ENCODE results near the gene KLRF2.

The KLRF2 gene

GRCh38 chr12:9895215-9895971 lies 14.1 kb downstream of the KLRF2 start:
- DNase-seq = no peak

DNA sequence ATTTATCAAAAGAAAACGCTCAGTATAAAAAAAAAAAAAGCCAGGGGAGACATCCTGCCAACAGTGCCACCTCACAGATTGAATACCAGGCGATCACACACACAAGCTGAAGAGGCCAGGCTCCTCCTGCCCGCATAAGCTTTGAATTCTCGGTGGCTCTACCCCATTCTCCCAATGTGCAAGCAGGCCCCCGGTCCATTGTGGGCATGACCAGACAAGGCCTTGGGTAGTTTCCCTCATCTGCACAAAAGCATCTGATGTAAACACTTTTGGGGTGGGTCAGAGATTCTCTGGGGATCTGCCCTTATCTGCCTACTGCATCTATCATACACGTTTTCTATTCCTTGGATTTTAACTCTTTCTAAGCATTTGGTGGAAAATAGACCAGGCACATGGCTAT lies 16.2 kb downstream of the KLRF2 start:
- DNase-seq = no peak

DNA sequence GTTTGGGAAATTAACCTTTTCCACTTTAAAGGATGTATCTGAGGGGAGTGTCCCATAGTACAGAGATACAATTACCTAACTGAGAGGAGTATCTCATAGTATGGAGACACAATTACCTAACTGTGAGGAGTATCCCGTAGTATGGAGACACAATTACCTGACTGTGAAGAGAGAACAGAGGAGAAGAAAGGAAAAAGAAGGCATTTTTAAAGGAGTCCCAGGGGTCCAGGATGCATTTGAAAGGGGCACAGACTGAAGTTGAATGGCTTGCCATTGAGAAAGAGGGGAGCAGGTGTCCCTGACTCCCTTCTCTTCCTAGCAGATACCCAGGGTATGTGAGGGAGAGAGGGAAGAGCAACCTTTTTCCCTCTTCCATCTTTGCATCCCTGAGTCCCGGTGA lies 17.9 kb downstream of the KLRF2 start:
- DNase-seq = no peak

GRCh38 chr12:9900930-9901329 lies 19.6 kb downstream of the KLRF2 start:
- DNase-seq = no peak

DNA sequence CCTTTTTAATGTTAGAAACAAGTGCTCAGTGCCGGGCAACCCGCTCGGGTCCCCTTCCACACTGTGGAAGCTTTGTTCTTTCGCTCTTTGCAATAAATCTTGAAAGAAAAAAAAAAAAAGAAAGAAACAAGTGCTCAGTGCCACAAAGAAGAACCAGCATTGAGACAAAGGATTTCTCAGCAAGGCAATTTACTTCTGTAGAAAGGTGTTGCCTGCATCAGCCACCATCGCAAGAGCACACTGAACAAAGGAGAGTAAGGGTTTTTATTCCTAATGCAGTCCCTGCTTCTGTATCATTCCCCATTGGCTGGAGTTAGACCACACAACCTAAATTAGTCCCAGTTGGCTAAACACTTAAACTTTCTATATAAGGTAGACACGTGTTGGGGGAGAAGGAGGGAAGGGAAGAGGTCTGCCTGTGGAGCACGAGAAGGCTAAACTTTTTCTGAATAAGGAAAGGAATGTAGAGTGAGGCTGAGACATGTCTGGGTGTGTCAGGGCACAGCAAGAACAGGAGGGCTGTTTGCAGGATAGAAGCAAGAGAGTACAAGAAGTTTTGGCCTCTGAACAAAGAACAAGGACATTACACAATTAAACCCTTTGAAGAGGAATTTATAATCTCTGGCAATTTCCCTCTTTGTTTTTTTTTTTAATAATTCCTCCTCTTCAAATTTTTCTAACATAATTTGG lies 21.4 kb downstream of the KLRF2 start:
- DNase-seq = no peak

DNA sequence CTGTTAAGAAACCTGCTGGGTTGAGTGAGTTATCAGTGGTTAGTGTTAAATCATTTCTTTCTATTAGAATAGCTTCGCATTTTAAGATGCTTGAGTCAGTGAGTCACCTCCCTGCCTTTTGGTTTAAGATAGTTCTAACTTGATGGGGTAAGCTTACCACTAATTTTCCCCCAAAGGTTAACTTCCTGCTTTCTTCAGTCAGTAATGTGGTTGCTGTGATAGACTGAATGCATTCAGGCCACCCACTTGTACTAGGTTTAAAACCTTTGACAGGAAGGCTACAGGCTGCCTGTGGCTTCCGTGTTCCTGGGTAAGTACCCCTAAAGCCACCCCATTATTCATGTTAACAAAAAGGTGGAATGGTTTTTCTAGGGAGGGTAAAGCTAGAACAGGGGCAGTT lies 25.6 kb downstream of the KLRF2 start:
- no peak for DNase-seq

GRCh38 chr12:9907769-9908168 lies 26.5 kb downstream of the KLRF2 start:
- no peak for DNase-seq

GRCh38 chr12:9908350-9908749 lies 27.1 kb downstream of the KLRF2 start:
- no peak for DNase-seq

DNA sequence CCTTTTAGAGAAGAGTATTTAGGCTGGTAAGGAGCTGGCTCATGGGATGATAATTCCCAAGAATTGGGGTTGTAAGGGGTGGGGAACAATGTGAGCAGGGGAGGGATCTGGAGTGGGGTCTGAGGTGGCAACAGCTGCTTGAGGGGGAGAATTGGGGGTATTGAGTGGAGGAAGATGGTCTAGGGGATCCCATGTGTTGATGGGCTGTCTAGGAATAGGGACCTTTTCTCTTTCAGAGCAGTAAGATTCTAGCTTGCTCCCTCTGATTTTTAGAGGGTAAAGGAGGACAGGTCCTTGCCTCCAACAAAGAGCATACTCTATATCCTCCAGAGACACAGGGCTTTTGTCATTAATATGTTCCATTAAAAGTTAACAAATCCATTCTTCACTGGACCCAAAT lies 28.4 kb downstream of the KLRF2 start:
- DNase-seq = no peak

DNA sequence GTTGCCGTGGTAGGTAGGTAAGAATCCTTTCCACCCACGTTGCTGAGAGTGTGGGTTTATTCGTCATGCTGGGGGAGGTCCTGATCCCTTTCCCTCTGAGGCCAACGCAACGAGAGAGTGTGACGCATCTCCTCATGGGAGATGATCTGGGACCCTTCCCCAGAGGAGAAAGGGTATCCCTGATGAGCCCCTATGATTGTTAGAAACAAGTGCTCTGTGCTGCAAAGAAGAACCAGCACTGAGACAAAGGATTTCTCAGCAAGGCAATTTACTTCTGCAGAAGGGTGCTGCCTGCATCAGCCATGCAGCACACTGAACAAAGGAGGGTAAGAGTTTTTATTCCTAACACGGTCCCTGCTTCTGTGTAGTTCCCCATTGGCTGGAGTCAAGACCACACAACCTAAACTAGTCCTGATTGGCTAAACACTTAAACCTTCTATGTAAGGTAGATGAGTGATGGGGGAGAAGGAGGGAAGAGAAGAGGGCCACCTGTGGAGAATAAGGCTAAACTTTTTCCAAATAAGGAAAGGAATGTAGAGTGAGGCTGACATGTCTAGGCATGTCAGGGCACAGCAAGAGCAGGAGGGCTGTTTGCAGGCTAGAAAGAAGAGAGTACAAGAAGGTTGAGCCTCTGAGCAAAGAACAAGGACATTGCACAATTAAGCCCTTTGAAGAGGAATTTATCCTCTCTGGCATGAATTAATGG lies 29.6 kb downstream of the KLRF2 start:
- no peak for DNase-seq

GRCh38 chr12:9911708-9912107 lies 30.4 kb downstream of the KLRF2 start:
- no peak for DNase-seq

- no peak for DNase-seq
Measured at GRCh38 chr12:9919443-9919842, 38.2 kb downstream of the KLRF2 start.

DNA sequence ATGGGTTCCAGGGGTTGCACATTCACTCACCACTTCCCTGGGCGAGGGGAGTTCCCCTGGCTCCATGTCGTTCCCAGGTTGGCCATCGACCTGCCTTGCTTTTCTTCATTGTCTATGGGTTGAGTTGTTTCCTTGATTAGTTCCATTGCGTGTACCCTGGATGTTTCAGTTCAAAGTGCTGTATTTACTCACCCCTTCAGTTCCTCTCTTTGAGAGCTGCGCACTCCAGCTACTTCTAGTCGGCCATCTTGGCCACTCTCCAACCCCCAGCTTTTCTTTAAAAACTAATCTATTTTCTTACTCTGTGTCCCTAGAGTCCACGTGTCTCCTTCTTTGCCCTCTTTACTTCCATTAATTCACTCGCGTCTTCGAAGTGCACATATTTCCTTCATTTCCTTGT lies 39.2 kb downstream of the KLRF2 start:
- DNase-seq = no peak

DNA sequence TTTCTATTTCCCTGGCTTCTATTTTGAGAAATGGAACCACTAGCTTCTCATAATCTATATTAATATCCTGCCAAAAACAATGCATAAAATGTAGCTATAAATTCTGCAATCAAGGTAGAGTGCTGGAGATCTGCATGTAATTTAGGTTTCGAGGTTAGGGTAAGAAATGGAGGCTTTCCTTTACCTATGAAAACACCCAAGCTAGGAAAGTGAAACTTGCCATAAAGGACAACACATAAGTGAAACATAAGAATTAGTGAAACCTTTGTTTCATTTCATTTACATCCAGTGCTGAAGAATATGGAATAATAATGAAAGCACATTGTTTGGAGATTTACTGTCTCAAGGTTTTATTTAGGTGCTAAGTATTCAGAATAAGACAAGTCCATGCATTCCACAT lies 41.1 kb downstream of the KLRF2 start:
- no peak for DNase-seq

DNA sequence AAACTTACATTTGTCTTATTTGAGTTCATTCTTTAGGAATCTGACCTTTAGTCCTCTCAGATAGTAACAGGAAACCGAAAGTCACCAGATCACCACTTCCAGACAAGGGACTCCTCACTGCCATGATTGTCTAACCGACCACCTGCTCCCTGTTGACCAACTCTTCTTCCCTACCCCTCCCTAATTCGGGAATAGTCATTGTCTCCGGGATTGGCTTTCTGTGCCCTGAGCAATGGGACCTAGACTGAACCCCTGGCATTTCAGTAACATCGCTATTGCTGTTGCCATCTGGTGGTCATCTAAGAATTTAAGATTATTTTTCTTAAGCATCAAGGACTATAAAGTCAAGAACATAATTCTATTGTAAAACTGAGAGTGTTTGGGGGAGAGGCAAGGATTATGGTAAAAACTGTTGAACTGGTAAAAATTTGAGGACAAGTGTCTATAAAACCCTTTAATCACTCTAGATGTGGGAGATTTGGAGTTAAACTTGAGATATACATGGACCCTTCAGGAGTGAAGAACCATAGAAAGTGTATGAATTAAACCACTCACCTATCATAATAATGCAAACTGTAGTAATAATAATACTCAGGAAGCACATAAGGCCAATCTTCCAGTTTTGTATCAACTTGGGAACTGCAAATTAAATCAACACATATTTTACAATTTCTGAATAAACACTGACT lies 44.6 kb downstream of the KLRF2 start:
- peak in 1 of 2 experiments; percentile 11 for DNase-seq

GRCh38 chr12:9926876-9927275 lies 45.6 kb downstream of the KLRF2 start:
- no peak for DNase-seq

DNA sequence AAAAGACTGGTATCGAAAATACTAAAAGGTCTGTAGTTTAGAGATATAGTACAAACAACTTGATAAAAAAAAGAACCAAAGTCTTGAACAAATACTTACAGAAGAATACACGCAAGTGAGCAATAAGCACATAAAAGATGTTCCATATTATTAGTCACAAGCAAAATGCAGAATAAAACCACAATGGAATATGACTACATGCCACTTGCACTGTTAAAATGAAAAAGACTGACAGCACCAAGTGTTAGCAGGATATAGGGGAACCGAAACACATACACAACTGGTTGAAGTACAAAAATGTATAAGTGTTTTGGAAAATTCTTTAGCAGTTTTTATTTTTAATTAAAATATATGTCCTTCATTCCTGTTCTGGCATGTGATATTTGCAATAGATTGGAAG lies 47.3 kb downstream of the KLRF2 start:
- DNase-seq = no peak

- no peak for DNase-seq
Measured at GRCh38 chr12:9931245-9931644, 50.0 kb downstream of the KLRF2 start.

DNA sequence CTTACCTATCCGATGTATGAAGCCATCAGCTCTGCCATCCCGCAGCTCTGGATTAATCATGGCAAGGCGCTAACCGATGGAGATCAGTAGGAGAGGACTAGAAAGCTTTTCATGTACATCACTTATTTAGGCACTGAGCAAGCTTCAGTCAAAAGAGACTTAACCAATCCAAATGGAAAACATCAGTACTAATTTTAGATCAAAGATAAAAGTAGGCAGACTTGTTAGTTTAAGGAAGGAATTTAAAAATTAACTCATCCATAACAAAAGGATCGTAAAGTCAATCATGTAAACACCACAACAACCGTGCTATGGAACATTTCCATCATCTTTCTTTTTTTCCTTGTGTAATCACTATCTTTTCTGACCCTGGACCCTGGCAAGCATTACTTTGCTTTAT lies 51.0 kb downstream of the KLRF2 start, which contains the start of gene CLEC2A:
TSS of gene CLEC2A (minus strand) at position 101 of the 400 bp plus-strand sequence. CDS start at position 60, 41 bp downstream.
- no peak for DNase-seq

DNA sequence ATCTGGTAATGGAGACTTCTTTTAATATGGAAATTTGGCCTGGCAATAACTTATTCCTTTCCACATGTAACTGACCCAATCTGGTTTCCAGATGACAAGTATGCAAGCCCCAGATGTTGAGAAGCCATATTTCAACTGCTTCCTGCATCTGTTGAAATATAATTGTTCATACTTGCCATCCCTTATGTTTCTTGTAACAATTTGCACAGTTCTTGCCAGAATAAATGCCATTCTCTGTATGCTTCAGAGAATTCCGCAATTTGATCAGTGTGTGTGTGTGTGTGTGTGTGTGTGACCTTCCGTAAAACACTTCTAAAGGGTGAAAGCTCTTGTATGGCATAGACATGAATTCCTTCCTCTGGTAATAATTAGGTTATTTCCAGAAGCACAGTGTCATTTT lies 52.7 kb downstream of the KLRF2 start:
- no peak for DNase-seq

- DNase-seq = no peak
Measured at GRCh38 chr12:9935026-9935425, 53.7 kb downstream of the KLRF2 start.

- DNase-seq = no peak
Measured at GRCh38 chr12:9936591-9936990, 55.3 kb downstream of the KLRF2 start.

GRCh38 chr12:9940375-9940774 lies 59.1 kb downstream of the KLRF2 start:
- DNase-seq = no peak
